GM20431 (cell line): ENCODE results near the gene MAFF.

Experiments used
- in situ Hi-C: fragments of 300-500 bp; cut with MseI, MboI; formaldehyde crosslinking; loops from one replicate; pipeline ENCODE4 v1.15.0; 2020; ENCODE audit warnings: low sequenced_read_pairs; ENCODE audit not compliant: unreplicated experiment

The MAFF gene

DNA sequence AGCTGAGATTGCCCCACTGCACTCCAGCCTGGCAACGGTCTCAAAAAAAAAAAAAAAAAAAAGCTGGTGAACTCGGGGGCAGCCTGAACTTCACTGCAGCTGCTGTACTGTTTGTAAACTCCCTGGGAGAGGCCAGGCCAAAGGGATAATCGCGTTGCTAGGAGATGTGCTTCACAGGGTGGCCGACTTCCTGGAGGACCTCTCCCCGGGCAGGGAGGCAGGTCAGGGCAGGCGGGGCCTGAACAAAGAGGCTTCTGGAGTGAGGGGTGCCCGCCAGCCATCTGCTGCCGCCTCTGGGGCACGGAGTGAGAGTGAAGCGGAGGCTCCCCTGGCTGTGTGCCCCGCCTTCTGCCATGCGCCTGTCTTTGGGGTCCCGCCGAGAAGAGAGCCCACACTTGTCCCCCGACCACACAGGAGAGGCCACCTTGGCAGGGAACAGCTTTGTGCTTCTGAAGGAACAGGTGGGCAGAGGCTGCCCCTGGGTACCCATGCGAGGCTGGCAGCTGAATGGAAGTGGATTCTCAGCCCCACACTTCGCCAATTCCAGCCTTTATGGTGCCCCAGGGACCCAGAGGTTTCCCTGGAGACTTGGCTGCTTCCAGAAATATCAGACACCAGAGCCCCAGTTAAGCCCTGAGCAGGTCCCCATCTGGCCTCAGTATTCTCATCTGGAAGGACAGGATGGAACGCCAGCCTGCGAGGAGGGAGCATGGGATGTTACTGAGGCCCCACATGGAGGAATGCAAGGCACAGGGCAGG, 41.4 kb downstream of the MAFF start:
- in situ Hi-C loops = no loop called here

DNA sequence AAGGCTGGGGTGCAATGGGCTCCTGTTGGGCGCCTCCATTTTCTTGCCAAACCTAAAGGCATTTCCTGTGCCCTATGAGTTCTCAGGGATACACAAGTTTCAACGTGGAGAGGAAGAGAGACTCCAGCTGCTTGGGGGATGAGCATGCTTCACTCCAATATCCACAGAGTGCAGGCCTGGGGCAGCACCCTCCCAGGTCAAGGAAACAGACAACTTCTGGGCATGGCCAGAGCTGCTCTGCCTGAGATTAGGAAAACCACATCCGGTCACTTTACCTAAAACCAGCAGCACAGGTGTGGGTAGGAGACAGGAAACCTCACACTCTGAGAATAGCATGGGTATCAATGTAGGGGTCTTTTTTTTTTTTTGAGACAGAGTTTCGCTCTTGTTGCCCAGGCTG, 42.3 kb downstream of the MAFF start:
- in situ Hi-C loops = no loop called here

DNA sequence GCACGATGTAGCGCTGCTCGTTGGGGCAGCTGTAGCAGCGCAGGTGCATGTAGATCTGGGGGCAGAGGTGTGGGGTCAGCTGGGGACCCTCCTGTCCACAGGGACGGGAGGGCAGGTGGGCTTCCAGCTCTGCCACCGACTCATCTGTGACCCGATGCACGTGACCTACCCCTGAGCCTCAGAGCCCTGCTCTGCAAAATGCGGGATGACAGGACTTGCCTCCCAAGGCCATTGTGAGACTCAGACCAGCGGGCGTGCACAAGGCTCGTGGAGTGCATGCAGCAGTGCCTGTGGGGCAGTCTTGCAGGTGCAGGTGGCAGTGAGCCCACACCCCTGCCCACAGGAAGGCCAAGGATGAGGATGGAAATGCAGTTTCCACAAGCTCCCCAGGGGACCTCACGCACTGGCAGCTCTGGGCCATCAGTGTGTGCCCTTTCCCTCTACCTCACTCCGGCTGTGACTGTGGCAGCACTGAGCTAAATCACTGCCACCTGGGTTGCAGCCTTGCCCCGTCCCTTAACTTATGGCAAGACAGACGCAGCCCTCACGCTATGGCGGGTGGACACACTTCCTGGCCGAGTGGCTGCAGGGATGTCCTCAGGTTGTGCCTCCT, 44.4 kb downstream of the MAFF start:
- in situ Hi-C loops = no loop called here

GRCh38 chr22:38246692-38247091, 44.9 kb downstream of the MAFF start:
- in situ Hi-C loops = no loop called here

GRCh38 chr22:38247713-38248112, 45.9 kb downstream of the MAFF start:
- in situ Hi-C loops = no loop called here

- in situ Hi-C loops = no loop called here
These were observed 46.5 kb downstream of the MAFF start for GRCh38 chr22:38248280-38248679.

DNA sequence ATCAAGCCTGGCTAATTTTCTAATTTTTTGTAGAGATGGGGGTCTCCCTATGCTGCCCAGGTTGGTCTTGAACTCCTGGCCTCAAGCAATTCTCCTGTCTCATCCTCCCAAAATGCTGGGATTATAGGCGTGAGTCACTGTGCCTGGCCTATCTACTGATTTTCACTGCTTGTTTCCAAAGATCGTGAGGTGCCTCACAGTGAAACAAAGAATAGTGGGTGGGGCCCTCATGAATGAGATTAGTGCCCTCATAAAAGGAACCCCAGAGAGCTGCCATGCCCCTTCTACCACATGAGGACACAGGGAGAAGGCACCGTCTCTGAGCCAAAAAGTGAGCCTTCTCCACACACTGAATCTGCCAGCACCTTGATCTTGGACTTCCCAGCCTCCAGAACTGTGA, 47.5 kb downstream of the MAFF start:
- in situ Hi-C loops = no loop called here

DNA sequence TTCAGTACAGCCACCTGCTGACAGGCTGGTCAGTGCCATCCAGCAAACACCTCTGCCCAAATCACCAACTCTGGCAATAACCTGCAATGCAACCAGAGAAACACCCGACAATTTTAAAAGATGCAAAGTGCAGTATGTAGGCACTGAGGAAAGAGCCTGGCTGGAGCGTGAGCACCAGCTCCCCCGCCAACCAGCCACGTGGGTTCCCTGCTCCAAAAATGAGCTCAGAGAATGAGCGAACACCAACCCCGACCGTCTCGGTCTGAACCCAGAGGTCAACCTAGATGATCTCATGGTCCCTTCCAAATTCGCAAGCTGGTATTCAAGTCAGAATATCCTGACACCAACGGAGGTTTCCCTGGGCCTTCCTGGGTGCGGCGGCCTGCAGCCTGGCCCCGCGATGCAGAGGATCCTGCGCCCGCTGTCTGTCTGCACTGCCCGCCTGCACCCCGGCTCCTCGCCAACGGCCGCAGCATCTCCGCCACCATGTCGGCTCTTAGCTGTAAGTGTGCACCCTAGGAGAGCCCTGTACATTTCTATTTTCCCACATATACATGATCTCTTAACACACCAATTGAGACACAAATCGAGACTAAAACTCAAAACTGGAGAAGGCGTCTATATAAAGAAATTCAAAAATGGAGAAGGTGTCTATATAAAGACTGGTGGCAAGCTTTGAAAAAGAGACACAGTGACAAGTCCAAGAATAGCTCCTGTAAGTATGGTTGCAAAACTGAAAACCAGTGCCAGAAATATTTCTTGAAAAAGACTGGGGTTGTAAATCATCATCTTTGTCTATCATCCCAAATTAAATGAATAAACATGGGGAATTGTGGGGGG, 48.2 kb downstream of the MAFF start:
- in situ Hi-C loops = no loop called here

DNA sequence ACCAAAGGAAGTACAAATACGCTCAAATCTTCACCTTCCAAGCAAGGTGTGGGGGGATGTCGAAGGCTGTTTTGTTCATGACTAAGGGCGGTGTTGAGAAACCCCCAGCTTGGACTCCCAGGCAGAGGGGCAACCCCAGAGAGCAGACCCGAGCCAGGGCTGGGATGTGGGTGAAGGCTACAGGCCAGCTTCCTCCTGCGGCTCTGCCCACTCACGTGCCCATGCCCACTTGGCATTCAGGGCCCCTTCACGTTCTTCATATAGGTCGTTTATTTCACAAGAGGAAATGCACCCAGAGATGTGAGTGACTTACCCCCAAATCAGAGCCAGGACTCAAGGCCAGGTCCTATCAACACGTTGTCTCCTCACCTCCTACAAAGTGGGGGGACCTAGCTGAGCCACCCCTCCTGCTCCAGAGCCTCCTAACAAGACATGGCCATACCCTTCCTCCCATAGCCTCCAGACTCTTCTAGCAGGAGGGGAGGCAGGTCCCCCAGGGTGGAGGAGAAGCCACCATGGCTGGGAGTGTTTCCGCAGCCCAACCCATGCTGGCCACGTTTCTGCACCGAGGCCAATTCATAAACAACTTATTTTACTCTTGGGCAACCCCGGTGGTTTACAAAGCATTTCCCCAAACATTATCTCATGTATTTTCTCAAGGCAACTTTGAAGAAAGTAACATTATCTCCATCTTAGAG, 49.0 kb downstream of the MAFF start:
- in situ Hi-C loops = no loop called here

DNA sequence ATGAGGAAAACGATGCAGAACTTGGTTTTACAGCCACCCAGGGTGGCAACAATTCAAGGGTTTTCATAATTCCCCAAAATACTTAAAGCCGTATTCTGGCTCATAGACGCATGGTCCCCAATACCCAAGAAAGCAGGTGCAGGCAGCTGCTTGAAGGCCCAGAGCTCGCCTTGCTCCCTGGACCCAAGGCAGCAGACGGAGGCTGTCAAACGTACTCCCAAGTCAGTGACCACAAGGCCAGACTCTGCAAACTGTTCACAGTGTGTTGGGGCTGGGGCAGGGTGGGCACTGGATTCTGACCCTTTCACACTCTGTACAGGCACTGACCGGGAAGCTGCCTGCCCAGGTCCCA, 49.5 kb downstream of the MAFF start:
- in situ Hi-C loops = no loop called here

DNA sequence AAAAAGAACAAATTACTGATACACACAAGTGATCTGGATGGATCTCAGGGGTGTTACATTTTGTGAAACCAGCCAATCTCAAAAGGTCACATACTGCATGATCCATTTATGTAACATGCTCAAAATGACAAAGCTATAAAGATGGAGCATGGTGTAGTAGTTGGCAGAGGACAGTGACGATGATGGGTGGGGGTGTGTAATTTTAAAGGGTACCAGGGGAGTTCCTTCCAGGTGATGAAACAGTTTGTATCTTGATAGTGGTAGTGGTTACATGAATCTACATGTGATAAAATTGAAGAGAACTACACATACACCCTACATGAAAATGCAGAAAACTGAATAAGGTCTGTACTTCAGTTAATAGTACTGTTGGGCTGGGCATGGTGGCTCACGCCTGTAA, 53.9 kb downstream of the MAFF start:
- in situ Hi-C loops = no loop called here

- in situ Hi-C loops = no loop called here
These were observed 55.4 kb downstream of the MAFF start for GRCh38 chr22:38257181-38257580.

DNA sequence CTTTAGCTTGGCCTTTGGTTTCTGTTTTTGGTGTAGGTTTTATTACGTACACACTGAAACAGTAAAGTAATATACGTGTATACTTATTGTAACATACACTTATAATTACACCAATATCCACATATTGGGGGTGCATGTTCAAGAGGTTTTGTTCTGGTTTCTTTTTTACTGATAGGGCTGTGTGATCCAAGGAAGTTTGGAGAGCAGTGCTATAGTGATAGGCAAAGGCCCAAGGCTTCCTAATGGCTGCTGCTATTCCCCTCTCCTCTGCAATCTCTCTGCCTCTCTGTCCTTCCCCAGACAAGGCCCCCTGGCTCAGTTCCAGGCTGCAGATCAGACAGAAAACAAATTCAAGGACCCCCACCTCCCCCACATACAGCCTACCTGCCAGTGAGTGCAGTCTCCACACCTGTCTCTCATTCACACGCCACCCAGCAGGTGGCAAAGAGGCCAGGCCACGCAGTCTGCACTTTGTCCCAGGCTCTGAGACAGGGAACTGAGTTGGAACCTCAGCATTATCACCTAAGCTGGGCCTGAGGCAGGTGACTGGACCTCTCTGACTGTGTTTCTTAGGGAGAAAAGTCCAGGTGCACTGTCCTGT, 56.0 kb downstream of the MAFF start:
- in situ Hi-C loops = no loop called here

DNA sequence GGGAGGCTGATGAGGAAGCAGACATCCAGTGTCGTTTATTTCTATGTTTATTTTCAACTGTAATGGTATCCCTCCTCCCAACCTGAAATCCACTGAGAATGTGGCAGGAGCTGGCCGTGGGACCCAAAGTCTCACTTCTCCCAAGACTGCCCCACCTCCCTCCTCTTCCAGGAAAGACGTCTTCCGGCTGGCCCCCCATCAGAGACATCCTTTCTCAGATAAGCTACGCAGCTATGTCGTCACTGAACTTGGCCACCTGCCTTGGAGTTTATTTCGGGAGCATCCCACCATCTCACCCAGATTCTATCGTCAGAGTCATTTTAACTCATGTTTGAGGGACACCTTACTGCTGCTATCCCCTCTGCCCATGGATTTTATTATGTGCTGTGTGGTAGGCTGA, 57.1 kb downstream of the MAFF start:
- in situ Hi-C loops = no loop called here

DNA sequence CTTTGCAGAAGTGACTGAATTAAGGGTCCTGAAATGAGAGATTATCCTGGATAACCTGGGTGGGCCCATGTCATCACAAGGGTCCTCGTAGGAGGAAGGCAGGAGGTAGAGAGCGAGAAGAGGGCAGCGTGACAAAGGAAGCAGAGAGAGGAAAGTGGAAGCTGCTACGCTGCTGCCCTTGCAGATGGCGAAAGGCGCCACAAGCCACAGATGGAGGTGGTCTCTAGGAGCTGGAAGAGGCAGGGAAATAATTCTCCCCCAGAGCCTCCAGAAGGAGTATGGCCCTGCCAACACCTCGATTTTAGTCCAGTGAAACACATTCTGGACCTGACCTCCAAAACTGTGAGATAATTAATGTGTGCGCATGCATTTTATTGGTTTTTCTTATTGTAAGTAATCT, 57.6 kb downstream of the MAFF start:
- in situ Hi-C loops = no loop called here

GRCh38 chr22:38260761-38261681, 59.2 kb downstream of the MAFF start:
- in situ Hi-C loops = no loop called here

DNA sequence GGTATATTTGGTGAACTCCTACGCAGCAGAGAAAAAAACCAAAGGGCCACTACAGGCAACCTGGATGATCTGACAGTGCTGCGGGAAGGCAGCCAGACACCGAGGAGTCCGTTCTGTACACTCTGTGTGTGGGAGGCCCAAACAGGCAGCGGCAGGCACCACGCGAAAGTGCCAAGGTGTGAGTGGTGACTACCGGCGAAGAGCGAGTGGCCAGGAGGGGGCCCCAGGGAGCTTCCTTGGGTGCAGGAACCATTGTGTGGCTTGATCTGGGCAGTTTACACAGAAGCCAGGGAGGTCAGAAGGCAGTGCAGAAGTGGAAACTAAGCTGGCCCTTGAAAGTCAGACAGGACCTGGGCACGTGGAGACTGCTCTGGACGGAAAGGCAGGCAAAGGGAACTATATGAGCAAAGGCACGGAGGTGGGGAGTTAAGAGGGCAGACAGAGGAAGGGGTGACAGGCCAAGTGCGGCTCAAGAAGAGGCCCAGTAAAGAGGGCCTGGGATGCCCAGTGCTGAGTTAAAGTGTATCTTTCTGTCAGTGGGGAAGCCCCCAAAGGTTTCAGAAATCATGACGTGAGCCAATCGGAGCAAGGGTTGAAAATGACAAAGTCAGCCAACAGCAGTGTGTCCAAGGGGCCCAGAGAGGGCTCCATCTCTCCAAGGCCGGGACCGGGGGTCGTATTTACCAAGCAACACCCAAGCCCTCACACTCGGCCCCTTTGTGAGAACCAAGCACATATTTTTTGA, 60.4 kb downstream of the MAFF start:
- in situ Hi-C loops = no loop called here

DNA sequence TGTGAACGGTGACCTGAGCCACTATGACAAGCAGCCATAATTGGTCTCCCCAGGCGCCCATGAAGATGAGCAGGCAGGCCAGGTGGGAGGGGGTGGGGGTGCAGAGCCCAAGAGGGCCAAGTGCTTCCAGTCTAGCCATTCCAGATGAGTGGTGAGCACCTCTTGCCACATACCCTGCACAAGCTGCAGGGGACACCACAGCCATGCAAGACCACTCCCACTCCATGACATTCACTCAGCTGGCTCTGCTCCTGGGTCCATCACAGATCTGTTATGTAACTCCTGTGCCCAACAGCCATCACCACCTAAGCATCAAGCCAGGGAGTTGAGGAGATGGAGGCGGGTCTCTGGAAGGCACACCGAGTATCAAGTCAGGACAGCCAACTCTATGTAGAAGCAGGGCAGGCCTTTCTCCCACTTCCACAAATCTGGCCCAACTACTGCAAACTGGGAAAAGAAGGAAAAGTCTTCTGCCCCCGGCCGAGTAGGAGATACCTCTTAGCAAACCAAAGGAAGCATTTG, 62.6 kb downstream of the MAFF start:
- in situ Hi-C loops = no loop called here
